NCI-H446 (cell line): ENCODE measurements around the gene FPR1.
"Not testable (repeated sequence)": the region's sequence is repeated elsewhere in the genome, so short reads cannot be mapped to it uniquely, and the experiment has no call there.

Experiments
- DNase-seq, 2 experiments: peaks; one replicate each; lab custom pipeline; 2025; lab: John Stamatoyannopoulos, UW

Gene FPR1

GRCh38 chr19:51779181-51779580, 27.5 kb upstream of the FPR1 start:
- DNase-seq: no peak

GRCh38 chr19:51777570-51778462, 26.1 kb upstream of the FPR1 start:
- DNase-seq: peak; percentile 72 to 87

- DNase-seq: not testable (repeated sequence)
Measured at GRCh38 chr19:51776561-51776960, 24.9 kb upstream of the FPR1 start.

- no peak for DNase-seq
Measured at GRCh38 chr19:51772977-51773376, 21.3 kb upstream of the FPR1 start.

- DNase-seq: no peak
Measured at GRCh38 chr19:51771376-51772130, 19.9 kb upstream of the FPR1 start.

GRCh38 chr19:51766461-51766860, 14.8 kb upstream of the FPR1 start:
- DNase-seq: no peak

GRCh38 chr19:51765086-51765485, 13.4 kb upstream of the FPR1 start:
- no peak for DNase-seq

GRCh38 chr19:51761696-51762095, 10.0 kb upstream of the FPR1 start:
- DNase-seq: no peak

GRCh38 chr19:51760697-51761356, 9.1 kb upstream of the FPR1 start, which contains the start of gene FPR2:
Gene FPR2 (plus strand): TSS chr19:51761180. CDS start chr19:51768659, 7,479 bp downstream.
- no peak for DNase-seq

- DNase-seq: no peak
Measured at GRCh38 chr19:51755571-51755970, 3.9 kb upstream of the FPR1 start.

- no peak for DNase-seq
Measured at GRCh38 chr19:51754770-51755169, 3.1 kb upstream of the FPR1 start.

GRCh38 chr19:51754109-51754508, 2.4 kb upstream of the FPR1 start:
- DNase-seq: no peak

GRCh38 chr19:51750400-51751094, 1.1 kb downstream of the FPR1 start:
- DNase-seq: no peak

GRCh38 chr19:51749979-51750378, 1.7 kb downstream of the FPR1 start:
- no peak for DNase-seq

- DNase-seq: no peak
Measured at GRCh38 chr19:51746731-51747130, 4.9 kb downstream of the FPR1 start.

- no peak for DNase-seq
Measured at GRCh38 chr19:51743405-51743804, 8.3 kb downstream of the FPR1 start.

GRCh38 chr19:51742789-51743188, 8.9 kb downstream of the FPR1 start:
- DNase-seq: no peak

GRCh38 chr19:51740356-51740755, 11.3 kb downstream of the FPR1 start:
- DNase-seq: no peak

- DNase-seq: no peak
Measured at GRCh38 chr19:51739466-51740213, 12.0 kb downstream of the FPR1 start.

GRCh38 chr19:51738523-51738922, 13.2 kb downstream of the FPR1 start:
- DNase-seq: not testable (repeated sequence)

GRCh38 chr19:51737924-51738323, 13.8 kb downstream of the FPR1 start:
- no peak for DNase-seq
